T-helper 2 cell treated with Interferon-gamma antibody and Interleukin-4, amounts not matched to agents 5 μg/mL and 100 μg/mL, for 36 hours (primary cell): ENCODE measurements around the gene RAD51B.

Source experiments
- DNase-seq: peaks from one replicate; pipeline ENCODE4 v3.0.0; 2021; ENCODE audit warnings: low spot score
- H3K27ac Mint-ChIP-seq: one replicate; pipeline ENCODE4 v1.8.0; 2021; ENCODE audit warnings: mild to moderate bottlenecking, mixed read lengths
- H3K27me3 Mint-ChIP-seq: one replicate; pipeline ENCODE4 v1.8.0; 2021; ENCODE audit warnings: low read depth, mixed read lengths
- H3K36me3 Mint-ChIP-seq: one replicate; pipeline ENCODE4 v1.8.0; 2021; ENCODE audit warnings: low read depth, mixed read lengths
- H3K4me1 Mint-ChIP-seq: one replicate; pipeline ENCODE4 v1.8.0; 2021; ENCODE audit warnings: low read depth, mixed read lengths
- H3K4me3 Mint-ChIP-seq: one replicate; pipeline ENCODE4 v1.8.0; 2022; ENCODE audit warnings: mild to moderate bottlenecking, moderate library complexity, mixed read lengths
- H3K9me3 Mint-ChIP-seq: one replicate; pipeline ENCODE4 v1.8.0; 2021; ENCODE audit warnings: mixed read lengths

RAD51B gene

GRCh38 chr14:68547305-68548193 lies 728.0 kb downstream of the RAD51B start:
- no peak for DNase-seq
- no peaks in the 10 kb centered on the region for H3K4me1 Mint-ChIP-seq
- no peaks in the 10 kb centered on the region for H3K9me3 Mint-ChIP-seq
- no peaks in the 10 kb centered on the region for H3K27me3 Mint-ChIP-seq
- H3K27ac Mint-ChIP-seq, result no peak overlapping the region
- H3K4me3 Mint-ChIP-seq, result no peak overlapping the region
- no peaks in the 10 kb centered on the region for H3K36me3 Mint-ChIP-seq

GRCh38 chr14:68548194-68549076 lies 728.9 kb downstream of the RAD51B start:
- H3K4me3 Mint-ChIP-seq, result no peak overlapping the region
- H3K36me3 Mint-ChIP-seq, result no peaks in the 10 kb centered on the region
- no peak for DNase-seq
- H3K27ac Mint-ChIP-seq, result no peak overlapping the region
- no peaks in the 10 kb centered on the region for H3K27me3 Mint-ChIP-seq
- no peaks in the 10 kb centered on the region for H3K4me1 Mint-ChIP-seq
- H3K9me3 Mint-ChIP-seq, result no peaks in the 10 kb centered on the region

- H3K27me3 Mint-ChIP-seq, result no peaks in the 10 kb centered on the region
- no peak overlapping the region for H3K4me3 Mint-ChIP-seq
- no peak for DNase-seq
- H3K36me3 Mint-ChIP-seq, result no peaks in the 10 kb centered on the region
- no peaks in the 10 kb centered on the region for H3K9me3 Mint-ChIP-seq
- no peak overlapping the region for H3K27ac Mint-ChIP-seq
- H3K4me1 Mint-ChIP-seq, result no peaks in the 10 kb centered on the region
Measured at GRCh38 chr14:68550338-68550715, 730.7 kb downstream of the RAD51B start.

GRCh38 chr14:68551045-68551683 lies 731.6 kb downstream of the RAD51B start:
- Mint-ChIP-seq H3K4me3 (no peak overlapping the region), H3K36me3 (no peaks in the 10 kb centered on the region), H3K27me3 (no peaks in the 10 kb centered on the region), H3K27ac (no peak overlapping the region), H3K4me1 (no peaks in the 10 kb centered on the region), H3K9me3 (no peaks in the 10 kb centered on the region)
- DNase-seq, result no peak

- H3K27me3 Mint-ChIP-seq, result no peaks in the 10 kb centered on the region
- DNase-seq, result no peak
- no peak overlapping the region for H3K27ac Mint-ChIP-seq
- no peak overlapping the region for H3K4me3 Mint-ChIP-seq
- H3K4me1 Mint-ChIP-seq, result no peaks in the 10 kb centered on the region
- no peaks in the 10 kb centered on the region for H3K36me3 Mint-ChIP-seq
- H3K9me3 Mint-ChIP-seq, result no peaks in the 10 kb centered on the region
Measured at GRCh38 chr14:68552075-68552474, 732.5 kb downstream of the RAD51B start.

- DNase-seq, result no peak
- H3K9me3 Mint-ChIP-seq, result no peaks in the 10 kb centered on the region
- no peaks in the 10 kb centered on the region for H3K4me1 Mint-ChIP-seq
- no peaks in the 10 kb centered on the region for H3K36me3 Mint-ChIP-seq
- H3K27me3 Mint-ChIP-seq, result no peaks in the 10 kb centered on the region
- H3K4me3 Mint-ChIP-seq, result no peak overlapping the region
- H3K27ac Mint-ChIP-seq, result no peak overlapping the region
Measured at GRCh38 chr14:68552602-68553001, 733.0 kb downstream of the RAD51B start.

GRCh38 chr14:68553311-68553710 lies 733.7 kb downstream of the RAD51B start:
- no peaks in the 10 kb centered on the region for H3K36me3 Mint-ChIP-seq
- DNase-seq, result no peak
- H3K4me3 Mint-ChIP-seq, result no peak overlapping the region
- H3K4me1 Mint-ChIP-seq, result no peaks in the 10 kb centered on the region
- no peak overlapping the region for H3K27ac Mint-ChIP-seq
- no peaks in the 10 kb centered on the region for H3K27me3 Mint-ChIP-seq
- H3K9me3 Mint-ChIP-seq, result no peaks in the 10 kb centered on the region

GRCh38 chr14:68554231-68554630 lies 734.7 kb downstream of the RAD51B start:
- H3K27ac Mint-ChIP-seq, result no peak overlapping the region
- H3K9me3 Mint-ChIP-seq, result no peaks in the 10 kb centered on the region

GRCh38 chr14:68556253-68556652 lies 736.7 kb downstream of the RAD51B start:
- Mint-ChIP-seq H3K27ac (no peak overlapping the region), H3K36me3 (no peaks in the 10 kb centered on the region), H3K4me1 (no peaks in the 10 kb centered on the region), H3K4me3 (no peak overlapping the region), H3K9me3 (no peaks in the 10 kb centered on the region), H3K27me3 (no peaks in the 10 kb centered on the region)
- DNase-seq, result no peak

More at GRCh38 chr14:68554231-68554630, 734.7 kb downstream of the RAD51B start:
- Mint-ChIP-seq H3K36me3 (no peaks in the 10 kb centered on the region), H3K4me1 (no peaks in the 10 kb centered on the region), H3K4me3 (no peak overlapping the region), H3K27me3 (no peaks in the 10 kb centered on the region)
- no peak for DNase-seq

GRCh38 chr14:68557648-68558047 lies 738.1 kb downstream of the RAD51B start:
- Mint-ChIP-seq H3K27me3 (no peaks in the 10 kb centered on the region), H3K27ac (no peak overlapping the region), H3K9me3 (no peaks in the 10 kb centered on the region), H3K36me3 (no peaks in the 10 kb centered on the region), H3K4me1 (no peaks in the 10 kb centered on the region), H3K4me3 (no peak overlapping the region)
- DNase-seq, result no peak

GRCh38 chr14:68558096-68558495 lies 738.5 kb downstream of the RAD51B start:
- H3K9me3 Mint-ChIP-seq, result no peaks in the 10 kb centered on the region
- no peaks in the 10 kb centered on the region for H3K27me3 Mint-ChIP-seq
- no peak for DNase-seq
- H3K36me3 Mint-ChIP-seq, result no peaks in the 10 kb centered on the region
- no peak overlapping the region for H3K27ac Mint-ChIP-seq
- H3K4me3 Mint-ChIP-seq, result no peak overlapping the region
- H3K4me1 Mint-ChIP-seq, result no peaks in the 10 kb centered on the region

GRCh38 chr14:68559949-68560348 lies 740.4 kb downstream of the RAD51B start:
- DNase-seq, result no peak
- Mint-ChIP-seq H3K9me3 (no peaks in the 10 kb centered on the region), H3K4me1 (peaks cover 2% of the 10 kb centered on the region), H3K4me3 (no peak overlapping the region), H3K27me3 (no peaks in the 10 kb centered on the region), H3K27ac (no peak overlapping the region), H3K36me3 (no peaks in the 10 kb centered on the region)

- H3K27me3 Mint-ChIP-seq, result no peaks in the 10 kb centered on the region
- H3K27ac Mint-ChIP-seq, result no peak overlapping the region
- H3K36me3 Mint-ChIP-seq, result no peaks in the 10 kb centered on the region
- H3K9me3 Mint-ChIP-seq, result no peaks in the 10 kb centered on the region
- DNase-seq, result no peak
- H3K4me1 Mint-ChIP-seq, result peaks cover 7% of the 10 kb centered on the region
- no peak overlapping the region for H3K4me3 Mint-ChIP-seq
Measured at GRCh38 chr14:68561531-68562007, 742.0 kb downstream of the RAD51B start.

GRCh38 chr14:68562911-68563250 lies 743.3 kb downstream of the RAD51B start:
- DNase-seq, result no peak
- H3K4me3 Mint-ChIP-seq, result no peak overlapping the region
- no peaks in the 10 kb centered on the region for H3K9me3 Mint-ChIP-seq
- no peaks in the 10 kb centered on the region for H3K27me3 Mint-ChIP-seq
- peaks cover 7% of the 10 kb centered on the region for H3K4me1 Mint-ChIP-seq
- no peaks in the 10 kb centered on the region for H3K36me3 Mint-ChIP-seq
- no peak overlapping the region for H3K27ac Mint-ChIP-seq
